ENCODE results near the gene ADIPOR2. TPM values are rescaled to one million over a fixed set of nuclear protein-coding genes. Genes with fewer than 3 reads are reported as not detected.

Gene ADIPOR2
- total and polyA plus RNA-seq, 2 of the 4 experiments (the other 2 are of a cell fraction) = 20.0 to 24.9 TPM

DNA sequence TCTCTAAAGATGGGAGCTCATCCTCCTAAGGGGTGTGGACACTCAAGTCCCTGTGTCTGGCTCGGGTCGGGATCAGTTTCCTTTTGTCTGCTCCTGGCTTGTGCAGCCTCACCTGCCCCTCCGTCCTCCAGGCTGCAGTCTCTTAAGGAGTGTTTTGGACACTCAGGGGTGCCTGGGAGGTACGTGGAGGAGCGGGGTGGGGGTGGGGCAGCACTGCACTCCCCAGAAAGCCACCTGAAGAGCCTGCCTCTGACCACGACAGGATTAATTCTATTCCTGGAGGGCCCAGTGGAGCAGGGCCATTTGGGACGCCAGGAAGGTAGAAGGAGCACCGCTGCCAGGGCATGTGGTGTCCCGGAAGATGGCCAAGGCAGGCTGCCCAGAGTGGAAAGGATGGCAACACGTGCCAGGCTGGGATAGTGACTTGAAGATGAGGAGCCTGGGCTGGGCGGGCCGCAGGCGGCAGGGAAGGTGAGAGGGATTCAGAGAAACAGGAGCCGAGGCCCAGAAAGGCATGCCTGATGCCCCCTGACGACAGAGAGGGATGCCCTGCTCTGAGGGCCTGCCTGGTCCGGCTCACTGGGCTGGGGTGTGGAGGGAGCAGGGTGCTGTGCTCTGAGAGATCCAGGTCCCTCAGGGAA is 114.7 kb downstream of the ADIPOR2 start (continued):
- no peak for TF ChIP-seq CHD1 (IDR thresholded peaks at IDR 0.05; ENCODE audit: low read depth, low read length)

DNA sequence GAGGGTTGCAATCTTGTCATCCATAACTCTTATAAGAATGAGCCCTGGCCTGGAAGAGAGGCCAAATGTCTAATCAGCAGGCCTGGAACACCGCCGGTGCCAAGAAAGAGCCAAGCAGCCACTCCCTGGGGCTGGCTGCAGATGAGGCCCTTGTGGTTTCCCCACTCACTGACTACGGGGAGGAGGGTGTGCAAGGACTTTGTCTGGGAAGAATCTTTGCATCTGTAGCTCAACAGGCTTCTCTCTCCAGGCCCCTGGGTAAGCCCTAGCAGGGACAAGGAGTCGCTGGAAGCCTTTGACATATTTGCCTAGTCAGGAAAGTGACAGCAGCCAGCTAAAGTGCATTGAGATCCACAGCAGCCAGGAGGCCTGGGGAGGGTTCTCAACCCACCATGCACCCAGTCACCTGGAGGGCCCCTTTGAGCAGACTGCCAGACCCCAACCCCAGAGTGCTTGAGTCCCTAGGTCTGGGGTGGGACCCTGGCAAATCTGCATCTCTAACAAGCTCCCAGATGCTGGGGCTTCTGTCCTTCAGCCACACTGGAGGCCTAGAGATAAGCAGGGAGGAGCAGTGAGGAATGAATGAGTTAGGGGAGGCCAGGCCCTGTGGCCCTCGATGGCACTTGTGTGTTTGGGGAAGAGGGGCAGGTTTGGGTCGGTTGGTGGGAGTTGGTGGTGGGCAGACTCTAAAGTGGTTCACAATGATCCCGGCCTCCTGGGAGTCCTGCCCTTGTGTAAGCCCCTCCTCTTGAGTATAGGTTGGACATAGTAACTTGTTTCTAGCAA is 115.6 kb downstream of the ADIPOR2 start:
- no TSS peak for BruUV-seq (replicated peaks)
- 89% methylated on average over 3 of the region's 7 CpGs; no CpG with 5 or more reads in 1 of the 2 experiments for WGBS, 2 experiments (ENCODE audit: extremely low coverage in 2 of 2, insufficient read length in 1 of 2)

More for the DNA sequence above, 115.6 kb downstream of the ADIPOR2 start:
- no peak overlapping the region for H4K91ac ChIP-seq (ENCODE audit: insufficient read depth, low read depth, low read length)
- no peak overlapping the region for H3K4me2 ChIP-seq (ENCODE audit: low read depth, low read length)
- no peak overlapping the region for H3K4ac ChIP-seq (ENCODE audit: low read depth, low read length)
- TF ChIP-seq RAD21 (IDR thresholded peaks at IDR 0.05; ENCODE audit: low read length) (no peak), MXI1 (IDR thresholded peaks at IDR 0.05; ENCODE audit: borderline replicate concordance, low read depth, low read length) (no peak)
- TF ChIP-seq, protein P1, sequence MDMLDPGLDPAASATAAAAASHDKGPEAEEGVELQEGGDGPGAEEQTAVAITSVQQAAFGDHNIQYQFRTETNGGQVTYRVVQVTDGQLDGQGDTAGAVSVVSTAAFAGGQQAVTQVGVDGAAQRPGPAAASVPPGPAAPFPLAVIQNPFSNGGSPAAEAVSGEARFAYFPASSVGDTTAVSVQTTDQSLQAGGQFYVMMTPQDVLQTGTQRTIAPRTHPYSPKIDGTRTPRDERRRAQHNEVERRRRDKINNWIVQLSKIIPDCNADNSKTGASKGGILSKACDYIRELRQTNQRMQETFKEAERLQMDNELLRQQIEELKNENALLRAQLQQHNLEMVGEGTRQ (IDR thresholded peaks at IDR 0.05; ENCODE audit: low read depth, low read length) = no peak
- TF ChIP-seq, protein P2, sequence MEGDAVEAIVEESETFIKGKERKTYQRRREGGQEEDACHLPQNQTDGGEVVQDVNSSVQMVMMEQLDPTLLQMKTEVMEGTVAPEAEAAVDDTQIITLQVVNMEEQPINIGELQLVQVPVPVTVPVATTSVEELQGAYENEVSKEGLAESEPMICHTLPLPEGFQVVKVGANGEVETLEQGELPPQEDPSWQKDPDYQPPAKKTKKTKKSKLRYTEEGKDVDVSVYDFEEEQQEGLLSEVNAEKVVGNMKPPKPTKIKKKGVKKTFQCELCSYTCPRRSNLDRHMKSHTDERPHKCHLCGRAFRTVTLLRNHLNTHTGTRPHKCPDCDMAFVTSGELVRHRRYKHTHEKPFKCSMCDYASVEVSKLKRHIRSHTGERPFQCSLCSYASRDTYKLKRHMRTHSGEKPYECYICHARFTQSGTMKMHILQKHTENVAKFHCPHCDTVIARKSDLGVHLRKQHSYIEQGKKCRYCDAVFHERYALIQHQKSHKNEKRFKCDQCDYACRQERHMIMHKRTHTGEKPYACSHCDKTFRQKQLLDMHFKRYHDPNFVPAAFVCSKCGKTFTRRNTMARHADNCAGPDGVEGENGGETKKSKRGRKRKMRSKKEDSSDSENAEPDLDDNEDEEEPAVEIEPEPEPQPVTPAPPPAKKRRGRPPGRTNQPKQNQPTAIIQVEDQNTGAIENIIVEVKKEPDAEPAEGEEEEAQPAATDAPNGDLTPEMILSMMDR (conservative IDR thresholded peaks at IDR 0.05; ENCODE audit: low read depth, low read length) = no peak
- no peak overlapping the region for H2BK15ac ChIP-seq (ENCODE audit: low read depth, low read length)
- H3K9me3 ChIP-seq (ENCODE audit: control insufficient read depth, insufficient read depth, low read length) = no peaks in the 10 kb centered on the region
- H3K27me3 ChIP-seq (ENCODE audit: control insufficient read depth, insufficient read depth, low read length) = no peaks in the 10 kb centered on the region; the same call in 1 of the 2 replicates
- no peak overlapping the region for H2BK120ac ChIP-seq (ENCODE audit: low read depth, low read length)
- H3K27ac ChIP-seq (ENCODE audit: insufficient read depth, low read length) = no peak overlapping the region
- H3K9me1 ChIP-seq (ENCODE audit: insufficient read depth, low read length) = peaks cover 7% of the 10 kb centered on the region; the same call in 1 of the 2 replicates
- no peak overlapping the region for H3K18ac ChIP-seq (ENCODE audit: low read depth, low read length)
- in situ Hi-C loops (cut with MboI; ENCODE audit: low sequenced_read_pairs) (loop anchor here (10.0 to 25.0 kb wide), 3 partner anchors 218 to 778 kb away; no protein-coding TSS in a partner anchor), intact Hi-C loops (cut with micrococcal nuclease) (no loop called here), dilution Hi-C loops (cut with HindIII; ENCODE audit: low sequenced_read_pairs, unreplicated experiment) (no loop called here)
- no peak overlapping the region for H2AK9ac ChIP-seq (replicated peaks; ENCODE audit: low read depth, low read length, poor library complexity)
- H3K79me1 ChIP-seq (ENCODE audit: low read depth in 1 of 2, low read length in 2 of 2) = no peaks in the 10 kb centered on the region
- H4K8ac ChIP-seq (ENCODE audit: low read depth in 2 of 2, low read length in 2 of 2) = no peak overlapping the region
- H4K5ac ChIP-seq (ENCODE audit: low read depth, low read length) = no peak overlapping the region
- H3K23ac ChIP-seq (ENCODE audit: low read depth, low read length) = no peak overlapping the region
- H3K14ac ChIP-seq (replicated peaks; ENCODE audit: low read depth, low read length) = no peak overlapping the region
- H2AK5ac ChIP-seq (ENCODE audit: low read depth, low read length) = no peak overlapping the region
- ChIA-PET POLR2A (ENCODE audit: unreplicated experiment) (no interaction called here), CTCF (interaction anchor here (0.5 to 1.1 kb wide), 2 partner anchors 134 to 1063 kb away, joined by 3 to 4 read pairs; no protein-coding TSS in a partner anchor)
- H2AFZ ChIP-seq (replicated peaks; ENCODE audit: low read length, poor library complexity) = peak overlapping the region; percentile 7
- no peak overlapping the region for H3K4me3 ChIP-seq (ENCODE audit: insufficient read depth, low read depth, low read length)
- no peak for DNase-seq
- H3K56ac ChIP-seq (ENCODE audit: extremely low read depth, insufficient read depth, low read length) = no peak overlapping the region
- no peak overlapping the region for H2BK5ac ChIP-seq (ENCODE audit: low read depth, low read length, poor library complexity, severe bottlenecking)
- H4K20me1 ChIP-seq (ENCODE audit: insufficient read depth, low read length) = no peaks in the 10 kb centered on the region
- no peak for ATAC-seq (ENCODE audit: low read depth)
- no peaks in the 10 kb centered on the region for H3K4me1 ChIP-seq (ENCODE audit: control insufficient read depth, insufficient read depth, low read length)
- no peak overlapping the region for H3K9ac ChIP-seq (ENCODE audit: low read depth, low read length)
- H3K36me3 ChIP-seq (ENCODE audit: control insufficient read depth, insufficient read depth, low read length) = no peaks in the 10 kb centered on the region
- no peak overlapping the region for H2BK20ac ChIP-seq (ENCODE audit: low read depth, low read length)
